PC-3 (cell line): ENCODE data around the gene HOXA6. TPM values are rescaled to one million over a fixed set of nuclear protein-coding genes. Genes with fewer than 3 reads are reported as not detected.

Source experiments
- ATAC-seq: fragments of 200-7000 bp; cut with Tn5 transposase; 2 replicates; pipeline ENCODE4 v1.9.1; 2020; ENCODE audit warnings: mild to moderate bottlenecking, moderate library complexity
- BruUV-seq: library from RNA; stranded (reverse); fragments of 400-500 nt; replicated peaks from 2 replicates; lab custom pipeline; 2021; lab: Mats Ljungman, UMichigan
- CTCF ChIA-PET: fragments of 300-600 bp; sonication (Branson Sonifier 250); formaldehyde crosslinking; loops from one replicate; lab custom pipeline; 2022; ENCODE audit warnings: antibody characterized with exemption; lab: Charles Lee
- POLR2A ChIA-PET: fragments of 300-600 bp; sonication (Branson Sonifier 250); formaldehyde crosslinking; loops from one replicate; lab custom pipeline; 2022; ENCODE audit warnings: antibody characterized with exemption; ENCODE audit not compliant: unreplicated experiment; lab: Charles Lee
- DNase-seq: peaks from one replicate; pipeline ENCODE4 v3.0.0-alpha.2; 2015
- H2AFZ ChIP-seq: fragments of 300-600 bp; sonication (generic); 2 replicates; pipeline ENCODE4 v1.6.0; 2016; ENCODE audit warnings: antibody characterized with exemption, low read length
- H3F3A ChIP-seq: fragments of 300-600 bp; sonication (generic); one replicate; pipeline ENCODE4 v1.6.0; 2017; ENCODE audit warnings: antibody characterized with exemption, low read length, control low read depth, mild to moderate bottlenecking; ENCODE audit not compliant: unreplicated experiment
- H3K27ac ChIP-seq: fragments of 300-600 bp; sonication (generic); 2 replicates; pipeline ENCODE4 v1.5.1; 2016; ENCODE audit warnings: mild to moderate bottlenecking, low read length
- H3K27me3 ChIP-seq: fragments of 300-600 bp; sonication (generic); 2 replicates; pipeline ENCODE4 v1.6.1; 2016; ENCODE audit warnings: low read length, mixed read lengths
- H3K36me3 ChIP-seq: fragments of 300-600 bp; sonication (generic); 2 replicates; pipeline ENCODE4 v1.6.1; 2016; ENCODE audit warnings: low read depth, mixed run types, low read length, mixed read lengths
- H3K4me1 ChIP-seq: fragments of 300-600 bp; sonication (generic); 2 replicates; pipeline ENCODE4 v1.5.1; 2016; ENCODE audit warnings: low read length; ENCODE audit not compliant: insufficient read depth
- H3K4me2 ChIP-seq: fragments of 300-600 bp; sonication (generic); 2 replicates; pipeline ENCODE4 v1.6.0; 2016; ENCODE audit warnings: low read length
- H3K4me3 ChIP-seq: fragments of 300-600 bp; sonication (generic); 2 replicates; pipeline ENCODE4 v1.5.1; 2016; ENCODE audit warnings: mild to moderate bottlenecking, low read length, mixed read lengths
- H3K79me2 ChIP-seq: fragments of 300-600 bp; sonication (generic); 2 replicates; pipeline ENCODE4 v1.6.1; 2017; ENCODE audit warnings: low read length, mixed read lengths
- H3K9ac ChIP-seq: fragments of 300-600 bp; sonication (generic); 2 replicates; pipeline ENCODE4 v1.6.0; 2016; ENCODE audit warnings: mild to moderate bottlenecking, low read length
- H3K9me2 ChIP-seq: fragments of 300-600 bp; sonication (generic); replicated peaks from 2 replicates; pipeline ENCODE4 v1.6.1; 2016; ENCODE audit warnings: mixed run types, low read length, mixed read lengths
- H3K9me3 ChIP-seq: fragments of 300-600 bp; sonication (generic); 2 replicates; pipeline ENCODE4 v1.6.1; 2016; ENCODE audit warnings: low read length, mixed read lengths
- H4K20me1 ChIP-seq: fragments of 300-600 bp; sonication (generic); 2 replicates; pipeline ENCODE4 v1.6.1; 2016; ENCODE audit warnings: low read length, mixed read lengths
- EZH2 ChIP-seq: fragments of 300-600 bp; sonication (generic); IDR thresholded peaks from one replicate; pipeline ENCODE4 v1.6.1; 2017; ENCODE audit warnings: antibody characterized with exemption, mild to moderate bottlenecking, low read length; ENCODE audit not compliant: unreplicated experiment
- EZH2phosphoT487 ChIP-seq: fragments of 300-600 bp; sonication (generic); IDR thresholded peaks from 2 replicates; pipeline ENCODE4 v1.6.1; 2018; ENCODE audit warnings: mild to moderate bottlenecking, antibody characterized with exemption, low read length, borderline replicate concordance
- intact Hi-C: fragments of 100-400 bp; cut with micrococcal nuclease; formaldehyde crosslinking; loops from 2 replicates; pipeline ENCODE4 v1.9.0; 2023
- total RNA-seq: library from RNA; depleted of rRNA; stranded (reverse); fragments of >200 nt; gene quantifications from 2 replicates; pipeline ENCODE4 v1.2.3, GENCODE V29; 2014
- TF ChIP-seq, protein P1 (sequence below): fragments of 300-600 bp; sonication (generic); conservative IDR thresholded peaks from 2 replicates; pipeline ENCODE4 v1.5.1; 2017; ENCODE audit warnings: antibody characterized with exemption, low read depth, mild to moderate bottlenecking, low read length

Gene HOXA6
- total RNA-seq, 1 experiment from 2014 or later = 8.3 TPM

DNA sequence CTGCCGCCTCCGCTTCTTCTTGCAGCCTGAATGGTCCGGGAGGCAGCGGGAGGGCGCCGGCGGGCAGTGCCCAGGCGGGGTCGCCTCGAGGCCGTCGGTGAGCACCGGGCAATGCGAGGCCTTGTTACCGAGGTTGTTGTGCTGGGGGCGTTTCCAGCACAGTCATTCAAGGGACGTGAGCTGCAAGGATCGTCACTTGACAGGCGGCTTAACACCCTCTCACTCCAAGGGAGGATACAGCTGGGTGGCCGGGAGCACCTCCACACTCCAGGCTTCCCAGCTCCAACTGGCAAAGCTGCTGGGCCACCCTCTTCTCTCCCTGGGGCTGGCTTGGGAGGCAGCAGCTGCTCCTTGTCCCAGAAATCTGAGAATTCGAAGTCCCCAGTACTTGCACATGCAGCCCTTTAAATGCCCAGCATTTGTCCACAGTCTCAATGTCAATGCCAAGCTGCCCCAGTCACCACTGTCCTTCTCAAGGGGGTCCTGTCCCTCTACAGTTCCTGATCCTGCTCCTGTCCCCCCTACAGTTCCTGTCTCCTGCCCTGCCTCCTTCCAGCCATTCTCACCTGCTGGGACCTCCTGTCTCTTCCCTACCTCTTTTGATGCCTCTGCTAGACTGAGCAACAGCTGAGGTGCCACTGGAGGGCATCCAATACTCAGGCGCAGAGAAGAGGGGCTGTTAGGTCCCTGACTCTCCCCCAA, 41.9 kb upstream of the HOXA6 start:
- Histone ChIP-seq H3K9me3 (no peaks in the 10 kb centered on the region), H3K9ac (peak overlapping the region; percentile 97), H3K4me2 (peak overlapping the region; percentile 99), H2AFZ (peak overlapping the region; percentile 1; the same call in 1 of the 2 replicates), H3K4me1 (peaks cover 41% of the 10 kb centered on the region), H3F3A (no peaks in the 10 kb centered on the region), H3K4me3 (peak overlapping the region; percentile 91), H3K27me3 (no peaks in the 10 kb centered on the region), H4K20me1 (no peaks in the 10 kb centered on the region), H3K36me3 (no peaks in the 10 kb centered on the region), H3K27ac (peak overlapping the region; percentile 97), H3K79me2 (peaks cover 100% of the 10 kb centered on the region), H3K9me2 (no peaks in the 10 kb centered on the region)
- intact Hi-C loops = no loop called here
- DNase-seq (peak; percentile 86), ATAC-seq (peak; percentile 32)
- BruUV-seq = no TSS peak
- ChIA-PET CTCF (interaction anchor here (1.0 to 1.8 kb wide), 3 partner anchors 10 to 28 kb away, joined by 3 to 11 read pairs (median 6); no protein-coding TSS in a partner anchor), POLR2A (interaction anchor here (0.5 to 2.6 kb wide), 8 partner anchors 9 to 481 kb away, joined by 3 to 24 read pairs (median 5); partner anchors contain the start of gene HOXA13)
- TF ChIP-seq EZH2 (no peak), EZH2phosphoT487 (no peak)
- TF ChIP-seq, protein P1, sequence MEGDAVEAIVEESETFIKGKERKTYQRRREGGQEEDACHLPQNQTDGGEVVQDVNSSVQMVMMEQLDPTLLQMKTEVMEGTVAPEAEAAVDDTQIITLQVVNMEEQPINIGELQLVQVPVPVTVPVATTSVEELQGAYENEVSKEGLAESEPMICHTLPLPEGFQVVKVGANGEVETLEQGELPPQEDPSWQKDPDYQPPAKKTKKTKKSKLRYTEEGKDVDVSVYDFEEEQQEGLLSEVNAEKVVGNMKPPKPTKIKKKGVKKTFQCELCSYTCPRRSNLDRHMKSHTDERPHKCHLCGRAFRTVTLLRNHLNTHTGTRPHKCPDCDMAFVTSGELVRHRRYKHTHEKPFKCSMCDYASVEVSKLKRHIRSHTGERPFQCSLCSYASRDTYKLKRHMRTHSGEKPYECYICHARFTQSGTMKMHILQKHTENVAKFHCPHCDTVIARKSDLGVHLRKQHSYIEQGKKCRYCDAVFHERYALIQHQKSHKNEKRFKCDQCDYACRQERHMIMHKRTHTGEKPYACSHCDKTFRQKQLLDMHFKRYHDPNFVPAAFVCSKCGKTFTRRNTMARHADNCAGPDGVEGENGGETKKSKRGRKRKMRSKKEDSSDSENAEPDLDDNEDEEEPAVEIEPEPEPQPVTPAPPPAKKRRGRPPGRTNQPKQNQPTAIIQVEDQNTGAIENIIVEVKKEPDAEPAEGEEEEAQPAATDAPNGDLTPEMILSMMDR = no peak

DNA sequence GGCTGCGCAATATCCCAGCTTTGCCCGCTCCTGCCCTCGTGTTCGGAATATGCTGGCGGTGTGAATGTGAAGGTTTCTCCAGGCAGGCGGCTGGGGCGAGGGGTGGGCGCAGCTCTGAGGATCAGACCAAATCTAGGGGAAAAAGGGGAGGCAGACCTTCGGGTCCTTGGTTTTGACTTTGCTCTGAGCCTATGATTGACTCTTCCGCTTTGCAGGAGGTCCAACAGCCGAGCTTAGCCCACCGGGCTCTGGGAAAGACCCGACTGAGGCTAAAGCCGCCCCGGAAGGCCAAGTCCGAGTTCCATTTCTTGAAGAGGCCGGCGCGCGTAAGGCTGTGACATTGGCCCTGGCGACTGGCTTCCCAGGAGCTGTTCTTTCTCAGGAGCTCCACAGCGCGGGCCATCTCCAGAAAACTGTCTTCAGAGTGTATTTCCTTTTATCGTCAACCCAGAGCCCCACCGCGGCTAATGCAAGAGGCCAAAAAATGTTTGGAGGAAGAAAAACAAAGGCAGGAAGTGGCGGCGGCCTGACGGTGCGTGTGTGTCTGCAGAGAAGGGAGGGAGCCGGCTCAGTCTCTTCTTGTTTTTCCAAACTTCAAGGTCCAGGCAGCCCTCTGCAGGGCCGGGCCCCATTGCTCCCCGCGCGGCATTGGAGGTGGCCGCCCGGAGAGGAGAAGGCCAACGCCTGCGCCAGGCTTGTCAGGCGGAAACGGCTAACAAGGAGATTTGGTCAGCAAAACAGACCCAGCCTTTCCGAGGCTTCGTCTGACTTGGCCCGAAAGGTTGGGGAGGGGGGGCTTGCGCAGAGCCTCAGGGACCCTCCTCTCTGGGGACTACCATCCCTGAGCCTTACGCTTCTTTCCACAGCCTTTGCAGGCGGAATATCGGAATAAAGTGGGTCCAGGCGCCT, 41.1 kb upstream of the HOXA6 start:
- H3F3A ChIP-seq = no peaks in the 10 kb centered on the region
- no peaks in the 10 kb centered on the region for H4K20me1 ChIP-seq
- peak overlapping the region; percentile 97 for H3K27ac ChIP-seq
- DNase-seq (peak; percentile 48), ATAC-seq (peak; percentile 1; the same call in 1 of the 2 replicates)
- peaks cover 41% of the 10 kb centered on the region for H3K4me1 ChIP-seq
- CTCF ChIA-PET = interaction anchor here (0.6 to 1.8 kb wide), 3 partner anchors 9 to 1904 kb away, joined by 3 to 11 read pairs (median 6); no protein-coding TSS in a partner anchor
- peak overlapping the region; percentile 97 for H3K9ac ChIP-seq
- TF ChIP-seq, protein P1 = no peak
- TF ChIP-seq EZH2phosphoT487 = no peak
- POLR2A ChIA-PET = interaction anchor here (0.6 to 2.6 kb wide), 7 partner anchors 9 to 36 kb away, joined by 3 to 26 read pairs (median 7); partner anchors contain the start of gene HOXA13
- intact Hi-C loops = no loop called here
- no peaks in the 10 kb centered on the region for H3K9me3 ChIP-seq
- H3K79me2 ChIP-seq = peaks cover 100% of the 10 kb centered on the region
- H3K36me3 ChIP-seq = no peaks in the 10 kb centered on the region
- peak overlapping the region; percentile 99 for H3K4me2 ChIP-seq
- BruUV-seq = TSS peak; percentile 1
- peak overlapping the region; percentile 1; the same call in 1 of the 2 replicates for H2AFZ ChIP-seq
- no peaks in the 10 kb centered on the region for H3K9me2 ChIP-seq
- H3K27me3 ChIP-seq = no peaks in the 10 kb centered on the region
- peak overlapping the region; percentile 91 for H3K4me3 ChIP-seq
